SW480 (cell line): ENCODE results near the gene RIBC1.
"Not testable (repeated sequence)": the region's sequence is repeated elsewhere in the genome, so short reads cannot be mapped to it uniquely, and the experiment has no call there.

Source experiments
- DNase-seq: peaks from one replicate; pipeline ENCODE4 v3.0.0-alpha.2; 2016; ENCODE audit warnings: low spot score

The RIBC1 gene

GRCh38 chrX:53422861-53423306, at the start of gene RIBC1:
RIBC1 (plus strand) TSS chrX:53422873; CDS start chrX:53426277, 3,404 bp downstream.
- DNase-seq: no peak

- no peak for DNase-seq
These were observed 49.4 kb upstream of the RIBC1 start for GRCh38 chrX:53373307-53373706.

- DNase-seq: no peak
These were observed 48.4 kb upstream of the RIBC1 start for GRCh38 chrX:53374222-53374820.

- DNase-seq: no peak
These were observed 47.8 kb upstream of the RIBC1 start for GRCh38 chrX:53374923-53375322.

GRCh38 chrX:53376888-53377287, 45.8 kb upstream of the RIBC1 start:
- no peak for DNase-seq

GRCh38 chrX:53377464-53377863, 45.2 kb upstream of the RIBC1 start:
- DNase-seq: no peak

GRCh38 chrX:53379008-53379710, 43.5 kb upstream of the RIBC1 start:
- no peak for DNase-seq

GRCh38 chrX:53379747-53380146, 42.9 kb upstream of the RIBC1 start:
- no peak for DNase-seq

- DNase-seq: no peak
These were observed 39.1 kb upstream of the RIBC1 start for GRCh38 chrX:53383376-53384076.

- DNase-seq: no peak
These were observed 26.9 kb upstream of the RIBC1 start for GRCh38 chrX:53395605-53396298.

GRCh38 chrX:53398216-53398615, 24.5 kb upstream of the RIBC1 start:
- no peak for DNase-seq

GRCh38 chrX:53403535-53403934, 19.1 kb upstream of the RIBC1 start:
- no peak for DNase-seq

- no peak for DNase-seq
These were observed 10.2 kb upstream of the RIBC1 start for GRCh38 chrX:53412446-53412845.

- not testable (repeated sequence) for DNase-seq
These were observed 2.3 kb upstream of the RIBC1 start for GRCh38 chrX:53420351-53420750.

GRCh38 chrX:53421125-53421524, 1.5 kb upstream of the RIBC1 start:
- no peak for DNase-seq

- no peak for DNase-seq
These were observed 944 bp upstream of the RIBC1 start for GRCh38 chrX:53421772-53422085.

- peak; percentile 94 for DNase-seq
These were observed 400 bp upstream of the RIBC1 start, which contains the start of gene SMC1A for GRCh38 chrX:53422086-53422860. SMC1A (minus strand) TSS chrX:53422654; CDS start chrX:53422600, 54 bp downstream.

GRCh38 chrX:53429755-53430154, 7.1 kb downstream of the RIBC1 start:
- no peak for DNase-seq

- DNase-seq: no peak
These were observed 7.6 kb downstream of the RIBC1 start for GRCh38 chrX:53430231-53430630.

GRCh38 chrX:53433651-53434639, 11.3 kb downstream of the RIBC1 start, which contains the start of gene HSD17B10:
HSD17B10 (minus strand) TSS chrX:53434370; CDS start chrX:53434345, 25 bp downstream.
- peak; percentile 88 for DNase-seq
